Subcutaneous abdominal adipose tissue (tissue), 5 donors: ENCODE results near the gene CHST8.

Experiments
- H3K27ac ChIP-seq: one replicate; pipeline ENCODE4 v1.7.0; 2013; ENCODE audit warnings: low read depth, mild to moderate bottlenecking, inconsistent platforms, low read length, moderate library complexity
- H3K27me3 ChIP-seq, 5 donors: one replicate each; pipeline ENCODE4 v1.7.0; 2013; ENCODE audit warnings: low read length in 5 of 5, inconsistent platforms in 1 of 5; ENCODE audit not compliant: control insufficient read depth in 5 of 5, insufficient read depth in 4 of 5
- H3K36me3 ChIP-seq, 5 donors: one replicate each; pipeline ENCODE4 v1.7.0; 2013; ENCODE audit warnings: low read length in 5 of 5; ENCODE audit not compliant: control insufficient read depth in 5 of 5, insufficient read depth in 5 of 5
- H3K4me1 ChIP-seq, 5 donors: one replicate each; pipeline ENCODE4 v1.7.0; 2013; ENCODE audit warnings: low read length in 5 of 5, mild to moderate bottlenecking in 3 of 5, moderate library complexity in 1 of 5; ENCODE audit not compliant: control insufficient read depth in 5 of 5, insufficient read depth in 5 of 5
- H3K4me3 ChIP-seq, 5 donors: one replicate each; pipeline ENCODE4 v1.7.0; 2013; ENCODE audit warnings: low read length in 5 of 5, low read depth in 1 of 5
- H3K9ac ChIP-seq, 5 donors: one replicate each; pipeline ENCODE4 v1.7.0; 2013; ENCODE audit warnings: low read length in 5 of 5, mild to moderate bottlenecking in 4 of 5, moderate library complexity in 3 of 5
- H3K9me3 ChIP-seq, 5 donors: one replicate each; pipeline ENCODE4 v1.7.0; 2013; ENCODE audit warnings: low read length in 5 of 5; ENCODE audit not compliant: control insufficient read depth in 5 of 5
- donor health status: healthy.
- donor health status: healthy.
- donor health status: healthy.
- donor health status: healthy.
- donor health status: healthy.

Gene CHST8

DNA sequence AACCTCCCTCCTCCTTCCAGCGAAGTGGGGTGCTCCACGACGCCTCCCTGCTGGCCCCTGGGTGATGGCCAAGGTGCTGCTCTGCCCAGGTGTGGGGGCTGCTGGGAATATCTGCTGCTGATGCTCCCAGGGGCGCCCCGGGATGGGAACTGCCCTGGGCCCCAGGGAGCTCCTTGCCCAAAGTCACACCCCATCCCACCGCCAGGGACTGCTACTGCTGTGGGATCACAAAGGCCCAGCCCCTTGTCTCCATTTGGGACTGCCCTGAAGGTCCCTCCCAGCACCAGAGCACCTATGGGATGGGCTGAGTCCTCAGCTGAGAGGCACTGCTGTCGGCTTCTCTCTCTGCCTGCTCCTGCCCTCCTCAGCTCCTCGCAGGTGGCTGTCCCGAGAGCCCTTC, 19.0 kb downstream of the CHST8 start:
- H3K9ac ChIP-seq, result no peak overlapping the region
- H3K4me1 ChIP-seq, result peaks cover 0 to 14% (median 0%) of the 10 kb centered on the region in 5 donors
- H3K4me3 ChIP-seq, result no peak overlapping the region
- H3K27me3 ChIP-seq, result peaks cover 8 to 33% (median 14%) of the 10 kb centered on the region in 5 donors
- H3K9me3 ChIP-seq, result no peaks in the 10 kb centered on the region
- H3K27ac ChIP-seq, result no peak overlapping the region
- no peaks in the 10 kb centered on the region for H3K36me3 ChIP-seq

DNA sequence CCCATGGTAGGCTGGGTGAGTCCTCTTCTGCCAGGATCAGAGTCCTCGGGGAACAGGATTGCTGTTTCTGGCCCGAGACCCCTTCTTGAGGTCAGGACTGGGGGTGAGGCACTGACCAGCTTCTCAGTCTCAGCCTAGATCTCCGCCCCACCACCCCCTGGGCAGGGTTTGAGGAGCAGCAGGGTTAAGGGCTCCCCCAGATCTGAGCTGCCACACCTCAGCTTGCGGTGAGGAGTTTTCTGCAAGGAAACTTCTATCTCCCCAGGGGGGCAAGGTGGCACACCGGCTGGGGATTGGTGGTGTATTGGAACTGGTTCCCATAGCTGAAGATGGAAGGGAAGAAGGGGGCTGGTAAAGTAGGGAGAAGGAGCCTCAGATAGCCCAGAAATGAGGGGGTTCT, 19.5 kb downstream of the CHST8 start:
- H3K4me1 ChIP-seq, result peaks cover 0 to 14% (median 0%) of the 10 kb centered on the region in 5 donors
- H3K27me3 ChIP-seq, result peaks cover 8 to 33% (median 14%) of the 10 kb centered on the region in 5 donors
- H3K4me3 ChIP-seq, result no peak overlapping the region
- no peaks in the 10 kb centered on the region for H3K36me3 ChIP-seq
- H3K27ac ChIP-seq, result no peak overlapping the region
- no peaks in the 10 kb centered on the region for H3K9me3 ChIP-seq
- no peak overlapping the region for H3K9ac ChIP-seq

DNA sequence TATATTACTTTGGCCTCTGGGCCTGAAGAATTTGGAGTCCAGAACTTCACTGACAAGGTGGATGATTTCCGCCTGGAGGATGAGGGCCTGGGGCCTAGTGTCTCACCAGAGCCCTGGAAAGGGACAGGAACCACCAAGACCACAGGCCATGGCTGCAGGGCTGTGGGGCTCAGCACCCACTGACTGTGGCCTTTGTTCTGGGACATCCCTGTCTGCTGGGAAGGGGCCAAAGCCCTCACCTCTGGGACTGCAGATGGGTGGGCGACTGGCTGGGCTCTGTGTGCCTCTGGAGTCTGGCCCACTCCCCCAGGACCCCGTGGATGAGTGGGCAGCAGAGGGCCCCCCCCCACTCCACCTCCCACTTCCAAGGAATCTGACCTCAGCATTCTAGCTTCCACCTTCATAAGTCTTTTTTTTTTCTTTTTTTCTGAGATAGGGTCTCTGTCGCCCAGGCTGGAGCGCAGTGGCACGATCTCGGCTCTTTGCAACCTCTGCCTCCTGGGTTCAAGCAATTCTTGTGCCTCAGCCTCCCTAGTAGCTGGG, 20.3 kb downstream of the CHST8 start:
- Histone ChIP-seq H3K9me3 (no peaks in the 10 kb centered on the region), H3K9ac (no peak overlapping the region), H3K36me3 (no peaks in the 10 kb centered on the region), H3K27me3 (peaks cover 9 to 33% (median 14%) of the 10 kb centered on the region in 5 donors), H3K27ac (no peak overlapping the region), H3K4me1 (peaks cover 0 to 14% (median 0%) of the 10 kb centered on the region in 5 donors), H3K4me3 (no peak overlapping the region)

DNA sequence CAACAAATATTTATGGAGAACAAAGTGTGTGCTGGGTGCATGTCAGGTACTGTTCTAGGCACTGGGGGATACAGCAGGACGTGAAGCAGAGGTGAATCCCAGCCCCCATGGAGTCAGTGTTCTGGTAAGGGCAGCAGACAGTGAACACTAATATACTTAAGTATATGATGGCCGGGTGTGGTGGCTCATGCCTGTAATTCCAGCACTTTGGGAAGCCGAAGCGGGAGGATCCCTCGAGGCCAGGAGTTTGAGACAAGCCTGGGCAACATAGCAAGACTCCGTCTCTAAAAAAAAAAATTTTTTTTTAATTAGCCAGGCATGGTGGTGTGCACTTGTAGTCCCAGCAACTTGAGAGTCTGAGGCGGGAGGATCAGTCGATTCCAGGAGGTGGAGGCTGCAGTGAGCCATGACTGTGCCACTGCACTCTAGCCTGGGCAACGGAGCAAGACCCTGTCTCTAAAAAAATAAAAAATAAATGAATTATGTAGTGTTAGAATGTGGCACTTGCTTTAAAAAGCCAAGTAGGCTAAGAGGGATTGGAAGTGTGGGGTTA, 22.6 kb downstream of the CHST8 start:
- no peak overlapping the region for H3K4me3 ChIP-seq
- no peak overlapping the region for H3K27ac ChIP-seq
- no peaks in the 10 kb centered on the region for H3K9me3 ChIP-seq
- peaks cover 9 to 21% (median 13%) of the 10 kb centered on the region in 5 donors for H3K27me3 ChIP-seq
- no peak overlapping the region for H3K9ac ChIP-seq
- peaks cover 0 to under 1% (median 0%) of the 10 kb centered on the region in 5 donors for H3K4me1 ChIP-seq
- no peaks in the 10 kb centered on the region for H3K36me3 ChIP-seq

GRCh38 chr19:33646306-33646705, 24.6 kb downstream of the CHST8 start:
- Histone ChIP-seq H3K9me3 (no peaks in the 10 kb centered on the region), H3K27ac (no peak overlapping the region), H3K36me3 (no peaks in the 10 kb centered on the region), H3K4me3 (no peak overlapping the region), H3K4me1 (no peaks in the 10 kb centered on the region), H3K27me3 (peaks cover 0 to 6% (median 5%) of the 10 kb centered on the region in 5 donors), H3K9ac (no peak overlapping the region)

- H3K4me1 ChIP-seq, result no peaks in the 10 kb centered on the region
- H3K9ac ChIP-seq, result no peak overlapping the region
- peaks cover 0 to 2% (median 0%) of the 10 kb centered on the region in 5 donors for H3K9me3 ChIP-seq
- peaks cover 0 to 4% (median 2%) of the 10 kb centered on the region in 5 donors for H3K27me3 ChIP-seq
- no peaks in the 10 kb centered on the region for H3K36me3 ChIP-seq
- H3K4me3 ChIP-seq, result no peak overlapping the region
- no peak overlapping the region for H3K27ac ChIP-seq
Observed at GRCh38 chr19:33647146-33647545, 25.4 kb downstream of the CHST8 start.

DNA sequence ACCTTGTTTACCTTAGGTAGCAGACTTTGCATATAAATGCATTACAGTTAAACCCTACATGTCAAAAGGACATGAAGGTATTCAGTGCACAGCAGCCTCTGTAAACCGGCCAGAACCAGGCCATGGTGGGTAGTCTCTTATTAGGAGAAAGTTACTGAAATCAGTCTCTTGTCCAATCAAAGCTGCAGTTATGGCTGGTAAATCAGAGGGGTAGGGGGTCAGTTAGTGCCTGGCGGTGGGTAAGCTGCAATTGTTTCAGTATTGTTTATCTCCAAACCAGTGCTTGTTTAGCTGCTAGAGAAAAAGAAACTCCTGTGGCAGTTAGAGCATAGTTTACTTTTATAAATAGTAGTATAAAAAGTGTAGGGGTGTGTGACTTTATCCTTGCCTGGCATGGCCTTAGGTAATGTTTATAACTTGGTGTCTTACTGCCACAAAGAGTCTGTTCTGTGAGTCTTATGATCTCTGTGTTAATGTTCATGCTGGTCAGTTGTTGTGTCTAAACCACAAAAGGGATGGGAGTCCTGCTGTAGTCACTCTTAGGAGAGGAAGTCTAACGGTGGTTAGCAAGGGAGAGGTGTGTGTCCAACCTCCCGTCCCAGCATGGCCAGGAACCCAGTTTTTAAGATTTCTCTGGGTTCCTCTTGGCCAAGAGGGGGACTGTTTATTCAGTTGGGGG, 28.0 kb downstream of the CHST8 start:
- peaks cover 0 to 4% (median 2%) of the 10 kb centered on the region in 5 donors for H3K27me3 ChIP-seq
- no peak overlapping the region for H3K9ac ChIP-seq
- H3K4me3 ChIP-seq, result no peak overlapping the region
- H3K27ac ChIP-seq, result no peak overlapping the region
- H3K4me1 ChIP-seq, result no peaks in the 10 kb centered on the region
- no peaks in the 10 kb centered on the region for H3K36me3 ChIP-seq
- H3K9me3 ChIP-seq, result peaks cover 0 to 2% (median 0%) of the 10 kb centered on the region in 5 donors

GRCh38 chr19:33653684-33654083, 31.9 kb downstream of the CHST8 start:
- no peak overlapping the region for H3K9ac ChIP-seq
- no peaks in the 10 kb centered on the region for H3K4me1 ChIP-seq
- peaks cover 0 to 3% (median 0%) of the 10 kb centered on the region in 5 donors for H3K27me3 ChIP-seq
- H3K36me3 ChIP-seq, result no peaks in the 10 kb centered on the region
- H3K9me3 ChIP-seq, result peaks cover 0 to 2% (median 0%) of the 10 kb centered on the region in 5 donors
- no peak overlapping the region for H3K4me3 ChIP-seq
- no peak overlapping the region for H3K27ac ChIP-seq

DNA sequence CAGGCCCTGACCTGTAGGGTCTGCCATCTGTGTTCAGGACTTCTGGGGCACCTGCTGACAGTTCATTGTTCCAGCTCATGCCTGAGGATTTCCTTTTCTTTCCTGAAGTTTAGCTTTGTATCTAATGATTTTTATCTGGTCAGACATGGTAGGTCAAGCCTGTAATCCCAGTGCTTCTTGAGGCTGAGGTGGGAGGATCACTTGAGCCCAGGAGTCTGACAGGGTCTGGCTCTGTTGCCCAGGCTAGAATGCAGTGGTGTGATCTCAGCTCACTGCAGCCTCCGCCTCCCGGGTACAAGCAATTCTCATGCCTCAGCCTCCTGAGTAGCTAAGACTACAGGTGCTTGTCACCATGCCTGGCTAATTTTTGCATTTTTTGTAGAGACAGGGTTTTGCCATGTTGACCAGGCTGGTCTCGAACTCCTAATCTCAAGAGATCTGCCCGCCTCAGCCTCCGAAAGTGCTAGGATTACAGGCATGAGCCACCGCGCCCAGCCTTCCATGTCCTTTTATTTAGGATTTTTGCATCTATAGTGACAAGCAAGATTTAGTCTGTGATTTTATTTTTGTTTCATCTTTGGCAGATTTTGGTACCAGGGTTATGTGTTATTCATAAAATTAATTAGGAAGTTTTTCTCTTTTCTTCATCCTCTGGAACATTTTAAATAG, 33.2 kb downstream of the CHST8 start:
- Histone ChIP-seq H3K27me3 (peaks cover 0 to 3% (median 3%) of the 10 kb centered on the region in 5 donors), H3K9ac (no peak overlapping the region), H3K36me3 (no peaks in the 10 kb centered on the region), H3K27ac (no peak overlapping the region), H3K4me1 (no peaks in the 10 kb centered on the region), H3K4me3 (no peak overlapping the region), H3K9me3 (peaks cover 0 to 2% (median 0%) of the 10 kb centered on the region in 5 donors)

DNA sequence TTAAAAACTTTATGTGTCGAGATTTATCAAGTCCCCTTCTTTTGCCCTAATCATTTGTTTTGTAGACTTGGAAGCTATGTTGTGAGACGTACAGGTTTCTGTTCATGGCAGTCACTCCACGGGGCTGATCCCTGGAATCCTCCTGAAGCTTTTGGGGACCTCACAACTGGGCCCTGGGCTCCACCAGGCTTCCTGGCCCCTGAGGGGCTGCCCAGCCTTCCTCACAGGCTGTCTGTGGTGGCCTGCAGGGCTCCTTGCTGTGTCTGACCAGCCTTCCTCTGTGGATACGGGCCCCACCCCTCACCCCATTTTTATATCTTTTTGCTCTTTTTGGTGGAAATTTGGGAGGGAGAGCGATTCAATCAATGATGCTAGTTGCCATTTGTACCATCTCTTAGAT, 38.1 kb downstream of the CHST8 start:
- no peak overlapping the region for H3K4me3 ChIP-seq
- no peaks in the 10 kb centered on the region for H3K9me3 ChIP-seq
- no peak overlapping the region for H3K27ac ChIP-seq
- H3K27me3 ChIP-seq, result peaks cover 0 to 3% (median 0%) of the 10 kb centered on the region in 5 donors
- no peaks in the 10 kb centered on the region for H3K36me3 ChIP-seq
- no peak overlapping the region for H3K9ac ChIP-seq
- H3K4me1 ChIP-seq, result no peaks in the 10 kb centered on the region
